HG03378 (cell line): ENCODE results near the gene TRIM37.

Experiments used
- ATAC-seq: cut with Tn5 transposase; IDR thresholded peaks from one replicate; pipeline ENCODE4 v1.9.1; 2021; ENCODE audit warnings: mild to moderate bottlenecking, moderate library complexity; ENCODE audit not compliant: unreplicated experiment

Gene TRIM37

DNA sequence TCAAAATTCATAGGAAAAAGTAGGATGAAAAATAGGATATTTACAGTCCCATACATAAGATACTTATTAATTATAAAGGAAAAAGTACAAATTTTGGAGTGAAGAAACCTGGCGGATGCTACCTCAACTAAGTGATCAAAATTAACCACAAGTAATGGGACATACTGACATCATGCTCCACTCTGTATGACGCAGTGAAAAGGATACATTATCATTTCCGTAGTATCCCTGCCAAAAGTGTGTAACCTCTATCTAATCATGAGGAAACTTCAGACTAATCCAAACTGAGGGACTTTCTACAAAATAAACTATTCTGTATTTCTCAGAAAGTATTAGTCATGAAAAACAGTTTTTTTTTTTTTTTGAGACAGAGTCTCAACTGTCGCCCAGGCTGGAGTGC, 60.5 kb downstream of the TRIM37 start:
- no peak for ATAC-seq

DNA sequence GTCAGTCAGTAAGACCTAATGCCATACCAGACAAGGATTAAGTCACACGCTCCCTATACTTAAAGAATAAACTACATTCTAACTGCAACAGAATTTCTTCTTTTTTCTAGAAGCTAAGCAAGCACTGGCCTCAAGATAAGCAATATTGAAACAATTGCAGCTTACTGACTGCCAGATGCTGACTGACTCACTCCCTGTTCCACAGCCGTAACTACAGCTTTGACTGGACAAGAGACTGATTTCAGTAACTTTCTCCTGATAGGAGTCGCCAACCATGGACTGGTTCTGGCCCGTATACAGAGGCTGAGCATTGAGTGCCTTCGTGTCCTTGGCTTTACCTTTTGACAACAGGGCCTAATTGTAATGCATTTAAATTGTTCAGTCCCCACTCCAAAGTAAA, 67.9 kb downstream of the TRIM37 start:
- no peak for ATAC-seq

- no peak for ATAC-seq
Observed at GRCh38 chr17:59037960-59038359, 68.7 kb downstream of the TRIM37 start.

GRCh38 chr17:59030811-59031210, 75.9 kb downstream of the TRIM37 start:
- ATAC-seq: no peak

DNA sequence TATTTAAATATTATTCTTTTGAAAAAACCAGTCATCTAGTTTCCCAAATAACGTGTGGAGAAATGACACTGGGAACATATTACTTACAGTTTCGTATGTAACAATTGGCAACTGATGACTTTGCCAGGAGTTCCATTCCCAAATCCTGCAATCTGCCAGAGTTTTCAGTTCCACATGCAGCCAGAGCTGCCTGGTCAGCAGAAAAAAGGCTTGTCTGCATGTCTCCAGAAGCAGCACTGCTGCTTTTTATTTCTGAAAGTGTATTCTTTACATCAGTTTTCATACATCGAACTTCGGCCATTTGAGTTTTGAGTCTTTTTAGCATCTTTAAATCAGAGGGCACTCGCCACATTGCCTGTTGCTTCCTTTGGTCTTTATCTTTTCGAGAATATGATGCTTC, 78.4 kb downstream of the TRIM37 start:
- ATAC-seq: no peak

DNA sequence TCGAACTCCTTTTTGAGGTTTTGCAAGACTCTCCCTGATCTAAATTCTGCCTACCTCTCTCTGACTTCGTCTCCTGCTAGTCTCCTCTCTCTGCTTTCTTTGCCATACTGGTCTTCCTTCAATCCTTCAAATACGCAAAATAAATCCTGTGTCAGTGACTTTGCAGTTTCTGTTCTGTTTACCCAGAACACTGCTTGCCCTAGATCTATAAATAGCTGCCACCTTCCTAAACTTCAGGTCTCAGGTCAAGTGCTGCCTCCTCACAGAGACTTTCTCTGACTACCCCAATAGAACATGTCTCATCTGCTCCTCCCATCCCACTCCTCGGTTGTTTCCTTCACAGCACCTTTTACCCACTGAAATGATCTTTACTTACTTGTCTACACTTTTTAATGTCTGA, 78.9 kb downstream of the TRIM37 start:
- no peak for ATAC-seq

GRCh38 chr17:59026176-59026939, 80.3 kb downstream of the TRIM37 start:
- ATAC-seq: no peak

DNA sequence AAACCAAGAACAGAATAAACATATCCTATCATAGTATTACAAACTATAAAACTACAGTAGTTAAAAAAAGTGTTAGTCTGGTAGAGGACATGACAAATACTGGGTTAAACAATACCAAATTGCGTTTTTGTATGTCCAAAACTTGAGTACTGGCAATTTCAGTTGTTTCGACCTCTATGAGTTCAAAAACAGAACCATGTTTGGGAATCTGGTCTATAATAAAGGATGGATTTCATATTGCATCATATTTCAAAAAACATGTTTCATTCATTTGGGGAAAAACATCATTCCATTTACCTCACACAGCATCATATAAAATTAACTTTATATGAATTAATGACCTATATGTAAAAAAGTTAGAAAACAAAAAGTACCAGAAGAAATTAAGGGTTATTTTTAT, 81.8 kb downstream of the TRIM37 start:
- no peak for ATAC-seq

DNA sequence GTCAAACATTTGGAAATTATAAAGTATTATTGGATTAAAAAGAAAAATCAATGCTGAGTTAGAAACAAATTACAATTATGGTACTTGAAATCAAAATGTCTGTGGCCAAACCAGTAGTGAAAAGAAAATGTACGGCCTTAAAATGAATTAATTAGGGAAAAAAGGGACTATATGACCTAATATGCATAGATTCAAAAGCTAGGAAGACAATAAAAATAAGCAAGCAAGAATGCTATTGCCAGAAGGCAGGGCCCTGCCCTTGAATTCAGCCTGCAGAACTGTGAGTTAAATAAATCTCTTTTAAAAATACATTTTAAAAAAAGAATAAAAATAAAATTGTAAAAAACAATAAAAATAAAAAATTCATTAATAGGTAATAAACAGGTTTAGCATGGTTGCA, 88.7 kb downstream of the TRIM37 start:
- no peak for ATAC-seq

GRCh38 chr17:59011975-59012374, 94.7 kb downstream of the TRIM37 start:
- no peak for ATAC-seq

- no peak for ATAC-seq
Observed at GRCh38 chr17:59010026-59010425, 96.7 kb downstream of the TRIM37 start.

- no peak for ATAC-seq
Observed at GRCh38 chr17:59008737-59009136, 97.9 kb downstream of the TRIM37 start.

DNA sequence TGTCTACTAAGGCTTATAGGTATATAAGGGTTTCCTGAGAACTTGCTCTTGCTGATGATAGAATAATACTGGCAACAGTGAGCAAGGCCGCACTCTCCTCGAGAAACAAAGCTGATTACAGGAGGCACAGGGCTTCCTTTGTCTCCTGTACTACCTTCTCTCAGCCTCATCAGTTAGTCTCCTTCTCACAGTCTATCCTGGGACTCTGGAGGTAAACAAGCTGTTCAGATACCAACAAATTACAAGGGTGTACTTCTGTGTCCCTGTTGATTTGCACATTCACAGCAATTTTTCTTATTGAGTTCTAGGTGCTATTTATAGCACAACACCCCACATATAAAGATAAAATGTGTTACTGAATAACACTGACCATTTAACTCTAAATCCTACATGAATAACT, 98.7 kb downstream of the TRIM37 start:
- no peak for ATAC-seq

DNA sequence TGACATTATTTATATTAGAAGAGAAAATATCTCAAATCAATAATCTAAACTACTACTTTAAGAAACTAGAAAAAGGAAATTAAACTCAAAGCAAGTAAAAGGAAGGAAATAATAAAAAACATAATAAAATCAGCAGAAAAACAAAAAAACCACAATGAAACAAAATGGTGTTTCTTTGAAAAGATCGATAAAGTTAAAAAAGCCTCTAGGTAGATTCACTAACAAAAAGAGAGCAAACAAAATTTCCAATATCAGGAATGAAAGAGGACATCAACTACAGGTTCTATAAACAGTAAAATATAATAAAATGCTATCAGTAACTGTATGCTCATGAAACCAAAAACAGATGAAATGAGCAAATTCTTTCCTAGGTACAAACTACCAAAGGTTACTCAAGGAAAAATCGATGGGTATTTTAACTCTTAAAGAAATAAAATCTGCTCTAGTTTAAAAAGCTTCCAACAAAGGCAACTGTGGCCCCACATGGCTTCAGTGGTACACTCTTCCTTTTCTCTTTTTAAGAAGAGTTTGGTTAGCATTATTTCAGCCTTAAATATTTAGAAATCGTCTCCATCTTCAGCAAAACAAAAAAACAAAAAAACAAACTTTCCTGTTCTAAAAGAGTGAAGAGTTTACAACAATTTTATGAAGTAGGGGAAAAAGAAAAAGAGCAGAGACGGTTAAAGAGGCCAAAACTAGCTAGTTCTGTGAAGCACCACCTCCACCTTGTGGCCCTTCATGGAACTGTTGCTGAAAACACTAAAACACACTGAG, 102.2 kb downstream of the TRIM37 start:
- ATAC-seq: no peak

- no peak for ATAC-seq
Observed at GRCh38 chr17:59003860-59004259, 102.8 kb downstream of the TRIM37 start.

DNA sequence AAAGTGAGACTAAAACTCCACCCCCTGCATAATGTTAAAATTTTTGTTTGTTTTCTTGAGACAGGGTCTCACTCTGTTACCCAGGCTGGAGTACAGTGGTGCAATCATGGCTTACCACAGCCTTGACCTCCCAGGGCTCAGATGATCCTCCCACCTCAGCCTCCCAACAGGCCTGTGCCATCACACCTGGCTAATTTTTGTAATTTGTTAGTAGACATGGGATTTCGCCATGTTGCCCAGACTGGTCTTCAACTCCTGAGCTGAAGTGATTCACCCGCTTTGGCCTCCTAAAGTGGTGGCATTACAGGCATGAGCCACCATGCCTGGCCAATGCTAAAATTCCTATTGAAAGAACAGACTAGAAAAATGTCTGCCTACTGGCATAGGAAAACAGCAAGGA, 103.8 kb downstream of the TRIM37 start:
- ATAC-seq: no peak

DNA sequence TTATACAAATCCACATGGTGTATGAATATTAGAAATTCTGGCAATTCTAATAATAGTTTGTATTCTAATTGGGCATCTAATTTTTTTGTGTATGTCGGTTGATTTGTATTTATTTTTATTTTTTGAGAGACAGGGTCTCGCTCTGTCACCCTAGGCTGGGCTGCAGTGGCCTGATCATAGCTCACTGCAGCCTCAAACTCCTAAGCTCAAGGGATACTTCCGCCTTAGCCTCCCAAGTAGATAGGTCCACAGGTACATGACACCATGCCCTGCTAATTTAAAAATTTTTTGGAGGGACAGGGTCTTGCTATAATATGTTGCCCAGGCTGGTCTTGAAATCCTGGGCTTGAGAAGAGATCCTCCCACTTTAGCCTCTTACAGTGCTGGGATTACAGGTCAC, 104.6 kb downstream of the TRIM37 start:
- ATAC-seq: no peak

DNA sequence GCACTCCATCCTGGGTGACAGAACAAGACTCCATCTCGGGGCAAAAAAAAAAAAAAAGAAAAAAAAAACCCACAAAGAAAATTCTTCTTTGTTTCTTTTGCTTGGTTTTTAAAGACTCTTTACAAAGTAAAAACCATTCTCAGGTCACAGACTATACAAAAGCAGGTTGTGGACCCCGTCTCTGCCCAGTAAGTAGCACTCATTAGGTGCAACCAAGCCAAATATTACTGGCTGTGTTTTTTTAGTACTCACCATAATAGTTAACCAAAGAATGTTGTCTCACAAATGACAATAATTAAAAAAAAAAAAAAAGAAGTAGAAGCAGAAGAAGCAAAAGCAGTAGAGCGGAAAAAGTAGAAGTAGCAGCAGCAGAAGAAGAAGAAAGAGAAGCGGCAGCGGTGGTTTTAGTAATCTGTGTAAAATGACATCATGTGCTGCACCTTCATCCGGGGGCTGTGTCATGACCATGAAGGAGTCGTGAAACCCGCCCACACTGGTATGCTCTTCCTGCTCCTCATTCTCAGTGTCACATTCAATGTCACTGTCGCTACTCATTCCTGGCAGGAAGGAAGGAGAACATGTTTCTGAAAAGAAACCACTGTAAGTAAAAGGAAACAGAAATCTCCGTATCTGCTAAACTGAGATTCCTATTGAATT, 105.4 kb downstream of the TRIM37 start:
- peak; percentile 75 for ATAC-seq

DNA sequence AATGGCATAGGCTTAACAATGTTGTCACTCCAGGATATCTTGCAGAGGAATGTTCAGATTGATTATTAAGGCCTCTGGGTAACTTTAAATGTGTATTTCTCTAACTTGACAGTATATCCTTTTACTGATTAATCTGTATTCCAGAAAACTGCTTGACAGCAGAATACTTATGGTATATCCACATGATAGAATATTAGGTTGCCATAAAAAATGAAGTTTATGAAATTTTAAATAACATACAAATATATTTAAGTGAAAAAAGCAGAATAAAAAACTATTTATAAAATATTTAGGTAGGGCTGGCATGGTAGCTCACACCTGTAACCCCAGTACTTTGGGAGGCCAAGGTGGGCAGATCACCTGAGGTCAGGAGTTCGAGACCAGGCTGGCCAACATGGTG, 106.7 kb downstream of the TRIM37 start:
- no peak for ATAC-seq

- no peak for ATAC-seq
Observed at GRCh38 chr17:58999500-58999899, 107.2 kb downstream of the TRIM37 start.

- no peak for ATAC-seq
Observed at GRCh38 chr17:58998871-58999270, 107.8 kb downstream of the TRIM37 start.
